ENCODE measurements around the gene HSF2. TPM values are rescaled to one million over a fixed set of nuclear protein-coding genes. Genes with fewer than 3 reads are reported as not detected.

The HSF2 gene
- total RNA-seq, 2 experiments from 2014 or later = 41.8 to 47.6 TPM

DNA sequence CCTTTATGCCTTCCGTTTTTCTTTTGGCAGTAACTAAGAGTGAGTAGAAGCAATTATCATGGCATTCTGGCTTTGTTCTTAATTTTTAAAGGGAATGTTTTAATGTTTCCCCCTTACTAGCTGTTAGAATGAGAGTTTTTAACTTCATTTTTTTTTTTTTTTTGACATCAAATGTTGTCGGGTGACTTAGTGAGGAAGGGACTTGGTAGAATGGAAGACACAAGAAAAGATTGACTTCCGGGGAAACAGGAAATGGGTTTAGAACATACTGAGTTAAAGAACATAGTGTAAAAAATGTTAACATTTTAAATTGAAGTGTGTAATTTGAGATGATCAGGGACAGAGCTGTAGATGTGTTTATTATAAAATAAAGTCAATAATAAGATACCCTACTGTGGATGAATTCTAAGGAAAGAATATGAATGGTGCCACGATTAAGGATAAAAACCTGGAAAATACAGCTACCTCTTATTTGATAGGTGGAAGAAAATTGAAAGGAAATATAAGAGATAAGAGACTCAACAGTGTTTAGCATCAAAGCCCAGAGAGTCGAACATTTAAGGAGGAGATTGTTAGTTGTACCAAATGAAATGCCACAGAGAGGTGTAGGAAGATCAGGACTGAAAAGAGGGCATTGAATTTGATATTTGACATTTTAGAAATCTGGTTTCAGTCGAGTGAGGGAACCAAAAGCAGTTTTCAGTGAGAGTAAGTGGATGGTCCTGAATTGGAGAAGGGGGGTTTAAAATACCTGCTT is 9.4 kb downstream of the HSF2 start:
- Mint-ChIP-seq H3K27ac (peak overlapping the region; percentile 82), H3K36me3 (ENCODE audit: low read depth) (peaks cover 43% of the 10 kb centered on the region), H3K27me3 (no peaks in the 10 kb centered on the region), H3K4me3 (peak overlapping the region; percentile 73), H3K9me3 (no peaks in the 10 kb centered on the region), H3K4me1 (ENCODE audit: low read depth) (peaks cover 84% of the 10 kb centered on the region)
- Histone ChIP-seq H3K27me3 (ENCODE audit: control insufficient read depth in 1 of 2, insufficient read depth in 2 of 2, low read length in 2 of 2) (no peaks in the 10 kb centered on the region), H3K36me3 (ENCODE audit: insufficient read depth, low read length) (peaks cover 15% of the 10 kb centered on the region), H3K9me3 (ENCODE audit: control insufficient read depth in 1 of 2, insufficient read depth in 1 of 2, low read length in 2 of 2) (no peaks in the 10 kb centered on the region), H3K4me3 (ENCODE audit: low read length) (peak overlapping the region; percentile 26), H3K27ac (ENCODE audit: low read depth in 1 of 2, low read length in 2 of 2) (peak overlapping the region; percentile 42 to 72), H3K4me1 (ENCODE audit: insufficient read depth, low read length) (peaks cover 3% of the 10 kb centered on the region)
- intact Hi-C loops (cut with DNase I, micrococcal nuclease) = loop anchor here in 1 of 2 experiments (10.0 kb wide), 1 partner anchor 1074 kb away; the partner anchor contains the start of gene TBC1D32
- ChIA-PET POLR2A (interaction anchor here (0.6 to 3.0 kb wide), 5 partner anchors 10 to 62 kb away, joined by 3 to 26 read pairs (median 4); partner anchors contain the start of genes HSF2 and SERINC1), CTCF (interaction anchor here (0.5 to 1.3 kb wide), 3 partner anchors 17 to 63 kb away, joined by 3 read pairs; partner anchors contain the start of gene SERINC1)
- ATAC-seq (ENCODE audit: poor library complexity) = peak; percentile 91
- DNase-seq = peak in 3 of 14 experiments; percentile 62 to 69 (median 63)
- TF ChIP-seq, protein P1, sequence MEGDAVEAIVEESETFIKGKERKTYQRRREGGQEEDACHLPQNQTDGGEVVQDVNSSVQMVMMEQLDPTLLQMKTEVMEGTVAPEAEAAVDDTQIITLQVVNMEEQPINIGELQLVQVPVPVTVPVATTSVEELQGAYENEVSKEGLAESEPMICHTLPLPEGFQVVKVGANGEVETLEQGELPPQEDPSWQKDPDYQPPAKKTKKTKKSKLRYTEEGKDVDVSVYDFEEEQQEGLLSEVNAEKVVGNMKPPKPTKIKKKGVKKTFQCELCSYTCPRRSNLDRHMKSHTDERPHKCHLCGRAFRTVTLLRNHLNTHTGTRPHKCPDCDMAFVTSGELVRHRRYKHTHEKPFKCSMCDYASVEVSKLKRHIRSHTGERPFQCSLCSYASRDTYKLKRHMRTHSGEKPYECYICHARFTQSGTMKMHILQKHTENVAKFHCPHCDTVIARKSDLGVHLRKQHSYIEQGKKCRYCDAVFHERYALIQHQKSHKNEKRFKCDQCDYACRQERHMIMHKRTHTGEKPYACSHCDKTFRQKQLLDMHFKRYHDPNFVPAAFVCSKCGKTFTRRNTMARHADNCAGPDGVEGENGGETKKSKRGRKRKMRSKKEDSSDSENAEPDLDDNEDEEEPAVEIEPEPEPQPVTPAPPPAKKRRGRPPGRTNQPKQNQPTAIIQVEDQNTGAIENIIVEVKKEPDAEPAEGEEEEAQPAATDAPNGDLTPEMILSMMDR (IDR thresholded peaks at IDR 0.05) = no peak

DNA sequence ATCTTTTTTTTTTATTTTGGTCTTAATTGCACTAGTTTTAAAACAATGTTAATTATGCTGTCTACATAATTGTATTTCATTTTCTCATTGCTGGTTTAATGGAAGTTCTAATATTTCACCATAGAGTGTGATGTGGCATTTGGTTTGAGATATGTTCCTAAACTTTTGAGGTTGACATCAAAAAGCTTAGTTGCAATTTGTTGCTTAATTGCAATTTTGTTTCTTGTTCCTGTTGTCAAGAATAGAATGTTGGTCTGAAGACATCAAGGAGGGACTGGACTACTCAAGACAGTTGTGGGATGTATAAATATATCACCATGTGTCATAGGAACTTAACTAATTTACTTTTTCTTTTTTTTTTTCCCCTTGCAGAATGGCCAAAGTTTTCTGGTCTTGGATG is 12.5 kb downstream of the HSF2 start:
- peaks cover 64% of the 10 kb centered on the region for H3K36me3 Mint-ChIP-seq (ENCODE audit: low read depth)
- ATAC-seq (ENCODE audit: poor library complexity) (no peak), DNase-seq (no peak)
- H3K36me3 ChIP-seq (ENCODE audit: insufficient read depth, low read length) = peaks cover 35% of the 10 kb centered on the region
- ChIA-PET CTCF (interaction anchor here (0.9 kb wide), 1 partner anchor 30 kb away, joined by 5 read pairs; no protein-coding TSS in a partner anchor), POLR2A (no interaction called here)
- H3K4me3 ChIP-seq (ENCODE audit: low read length) = no peak overlapping the region
- H3K27ac Mint-ChIP-seq = peak overlapping the region; percentile 82
- H3K9me3 ChIP-seq (ENCODE audit: control insufficient read depth in 1 of 2, insufficient read depth in 1 of 2, low read length in 2 of 2) = no peaks in the 10 kb centered on the region
- no peaks in the 10 kb centered on the region for H3K9me3 Mint-ChIP-seq
- H3K4me3 Mint-ChIP-seq = no peak overlapping the region
- TF ChIP-seq, protein P1 (IDR thresholded peaks at IDR 0.05) = no peak
- no peaks in the 10 kb centered on the region for H3K27me3 ChIP-seq (ENCODE audit: control insufficient read depth in 1 of 2, insufficient read depth in 2 of 2, low read length in 2 of 2)
- peaks cover 3% of the 10 kb centered on the region for H3K4me1 ChIP-seq (ENCODE audit: insufficient read depth, low read length)
- no peak overlapping the region for H3K27ac ChIP-seq (ENCODE audit: low read depth in 1 of 2, low read length in 2 of 2)
- intact Hi-C loops (cut with DNase I, micrococcal nuclease) = no loop called here
- peaks cover 55% of the 10 kb centered on the region for H3K4me1 Mint-ChIP-seq (ENCODE audit: low read depth)
- no peaks in the 10 kb centered on the region for H3K27me3 Mint-ChIP-seq

DNA sequence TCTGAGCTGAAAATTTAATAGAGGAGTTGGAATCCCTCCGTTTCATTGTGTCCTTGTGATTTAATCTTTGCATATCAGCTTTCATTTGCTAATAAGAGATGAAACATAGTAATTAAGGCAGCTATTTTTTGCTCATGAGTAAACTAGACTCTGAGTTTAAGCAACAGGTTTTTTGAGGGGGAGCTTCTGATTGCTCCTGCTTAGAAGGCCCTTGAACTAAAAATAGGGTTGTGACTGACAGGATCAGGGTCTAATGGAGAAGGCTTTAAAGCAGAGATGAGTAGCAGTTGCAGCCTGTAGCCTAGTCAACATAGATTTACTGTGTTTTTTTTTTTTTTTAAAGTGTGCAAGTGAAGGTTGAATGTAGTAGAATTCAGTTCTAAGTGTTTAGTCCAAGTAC is 17.4 kb downstream of the HSF2 start:
- no peaks in the 10 kb centered on the region for H3K4me1 ChIP-seq (ENCODE audit: insufficient read depth, low read length)
- Mint-ChIP-seq H3K4me3 (no peak overlapping the region), H3K9me3 (no peaks in the 10 kb centered on the region), H3K27me3 (no peaks in the 10 kb centered on the region), H3K4me1 (ENCODE audit: low read depth) (peaks cover 13% of the 10 kb centered on the region), H3K36me3 (ENCODE audit: low read depth) (peaks cover 86% of the 10 kb centered on the region), H3K27ac (no peak overlapping the region)
- TF ChIP-seq, protein P1 (IDR thresholded peaks at IDR 0.05) = no peak
- CTCF ChIA-PET = interaction anchor here (0.9 to 1.2 kb wide), 3 partner anchors 35 to 113 kb away, joined by 3 read pairs; partner anchors contain the start of gene SERINC1
- H3K9me3 ChIP-seq (ENCODE audit: control insufficient read depth in 1 of 2, insufficient read depth in 1 of 2, low read length in 2 of 2) = no peaks in the 10 kb centered on the region
- DNase-seq (no peak), ATAC-seq (ENCODE audit: poor library complexity) (no peak)
- intact Hi-C loops (cut with DNase I, micrococcal nuclease) = no loop called here
- no peak overlapping the region for H3K4me3 ChIP-seq (ENCODE audit: low read length)
- H3K27ac ChIP-seq (ENCODE audit: low read depth in 1 of 2, low read length in 2 of 2) = no peak overlapping the region
- peaks cover 60% of the 10 kb centered on the region for H3K36me3 ChIP-seq (ENCODE audit: insufficient read depth, low read length)
- no peaks in the 10 kb centered on the region for H3K27me3 ChIP-seq (ENCODE audit: control insufficient read depth in 1 of 2, insufficient read depth in 2 of 2, low read length in 2 of 2)
- POLR2A ChIA-PET = interaction anchor here (0.9 to 1.1 kb wide), 2 partner anchors 9 to 11 kb away, joined by 3 read pairs; no protein-coding TSS in a partner anchor
